CD4-positive, alpha-beta memory T cell (primary cell): ENCODE data around the gene KRTAP5-2. TPM values are rescaled to one million over a fixed set of nuclear protein-coding genes. Genes with fewer than 3 reads are reported as not detected.
"Not testable (repeated sequence)": the region's sequence is repeated elsewhere in the genome, so short reads cannot be mapped to it uniquely, and the experiment has no call there.

ENCODE experiments used
- CTCF ChIA-PET: fragments of 350-600 bp; sonication (Branson Sonifier 250); formaldehyde crosslinking; loops from one replicate; lab custom pipeline; 2021; ENCODE audit warnings: inconsistent platforms; ENCODE audit not compliant: partially characterized antibody; lab: Charles Lee
- POLR2A ChIA-PET: fragments of 350-600 bp; sonication (Branson Sonifier 250); formaldehyde crosslinking; loops from one replicate; lab custom pipeline; 2021; ENCODE audit not compliant: partially characterized antibody; lab: Charles Lee
- DNase-seq, 5 donors: peaks; one replicate each; pipeline versions ENCODE4 v3.0.0 to v3.0.0-alpha.2; 2020 to 2022; ENCODE audit warnings: mixed read lengths in 1 of 5
- H3K27ac ChIP-seq: one replicate; pipeline ENCODE4 v1.7.0; 2013; ENCODE audit warnings: low read depth, low read length
- H3K27me3 ChIP-seq: 2 replicates; pipeline ENCODE4 v1.7.0; 2013; ENCODE audit warnings: mild to moderate bottlenecking, low read length, moderate library complexity; ENCODE audit not compliant: insufficient read depth
- H3K36me3 ChIP-seq: 2 replicates; pipeline ENCODE4 v1.7.0; 2013; ENCODE audit warnings: mild to moderate bottlenecking, low read length, moderate library complexity; ENCODE audit not compliant: insufficient read depth
- H3K4me1 ChIP-seq: 2 replicates; pipeline ENCODE4 v1.7.0; 2013; ENCODE audit warnings: mild to moderate bottlenecking, low read length, moderate library complexity; ENCODE audit not compliant: insufficient read depth
- H3K4me3 ChIP-seq, 2 donors: one replicate each; pipeline ENCODE4 v1.7.0; 2013; ENCODE audit warnings: low read length in 2 of 2, mild to moderate bottlenecking in 1 of 2
- H3K9me3 ChIP-seq, 2 donors: one replicate each; pipeline ENCODE4 v1.7.0; 2013; ENCODE audit warnings: low read length in 2 of 2, control low read depth in 1 of 2; ENCODE audit not compliant: control insufficient read depth in 1 of 2
- H3K27ac Mint-ChIP-seq, 7 donors: one replicate each; pipeline ENCODE4 v1.8.0; 2020 to 2021; ENCODE audit warnings: mixed read lengths in 7 of 7, mild to moderate bottlenecking in 6 of 7, inconsistent platforms in 3 of 7, moderate library complexity in 3 of 7
- H3K27me3 Mint-ChIP-seq, 2 donors: one replicate each; pipeline ENCODE4 v1.8.0; 2020 to 2021; ENCODE audit warnings: mixed read lengths in 2 of 2
- H3K36me3 Mint-ChIP-seq, 2 donors: one replicate each; pipeline ENCODE4 v1.8.0; 2020 to 2021; ENCODE audit warnings: mixed read lengths in 2 of 2, inconsistent platforms in 1 of 2, mild to moderate bottlenecking in 1 of 2
- H3K4me1 Mint-ChIP-seq, 4 donors: one replicate each; pipeline ENCODE4 v1.8.0; 2020 to 2021; ENCODE audit warnings: mixed read lengths in 4 of 4, mild to moderate bottlenecking in 1 of 4
- H3K4me3 Mint-ChIP-seq, 8 donors: one replicate each; pipeline ENCODE4 v1.8.0; 2020 to 2021; ENCODE audit warnings: mixed read lengths in 8 of 8, mild to moderate bottlenecking in 7 of 8, moderate library complexity in 6 of 8, inconsistent platforms in 3 of 8
- H3K9me3 Mint-ChIP-seq, 8 donors: one replicate each; pipeline ENCODE4 v1.8.0; 2020 to 2021; ENCODE audit warnings: mixed read lengths in 8 of 8, mild to moderate bottlenecking in 5 of 8, inconsistent platforms in 3 of 8, moderate library complexity in 1 of 8
- intact Hi-C: fragments of 100-400 bp; cut with micrococcal nuclease; formaldehyde crosslinking; loops from one replicate; pipeline ENCODE4 v1.15.1; 2023
- polyA plus RNA-seq, 2 donors: library from polyadenylated mRNA; unstranded; fragments of 300-500 nt; fragmentation: Illumina TruSeq; gene quantifications; one replicate each; pipeline ENCODE4 v1.2.3, GENCODE V29; 2021
- total RNA-seq, 2 experiments: library from RNA; stranded (reverse); gene quantifications; one replicate each; pipeline ENCODE4 v1.2.3, GENCODE V29; 2021

The KRTAP5-2 gene
- total and polyA plus RNA-seq, 4 experiments from 2014 or later, result not detected

GRCh38 chr11:1601663-1602062, 3.6 kb upstream of the KRTAP5-2 start:
- H3K4me3 Mint-ChIP-seq, H3K9me3 Mint-ChIP-seq, H3K36me3 ChIP-seq, H3K27me3 ChIP-seq, H3K27ac Mint-ChIP-seq, H3K27ac ChIP-seq, H3K36me3 Mint-ChIP-seq, DNase-seq, H3K9me3 ChIP-seq, H3K4me3 ChIP-seq, POLR2A ChIA-PET, CTCF ChIA-PET, intact Hi-C loops: not testable (repeated sequence)
- Mint-ChIP-seq H3K4me1 (peaks cover 7 to 31% (median 10%) of the 10 kb centered on the region in 4 donors), H3K27me3 (peaks cover 11 to 14% of the 10 kb centered on the region in 2 donors)
- H3K4me1 ChIP-seq, result peaks cover 11% of the 10 kb centered on the region

- Mint-ChIP-seq H3K27ac (peak overlapping the region in 1 of 7 donors; percentile 1), H3K36me3 (no peaks in the 10 kb centered on the region), H3K9me3 (no peaks in the 10 kb centered on the region), H3K27me3 (peaks cover 11 to 16% of the 10 kb centered on the region in 2 donors), H3K4me1 (peaks cover 5 to 30% (median 9%) of the 10 kb centered on the region in 4 donors), H3K4me3 (no peak overlapping the region)
- no peak overlapping the region for H3K4me3 ChIP-seq
- POLR2A ChIA-PET, result no interaction called here
- no peak overlapping the region for H3K27ac ChIP-seq
- H3K4me1 ChIP-seq, result peaks cover 4% of the 10 kb centered on the region
- intact Hi-C loops, result no loop called here
- CTCF ChIA-PET, result no interaction called here
- no peaks in the 10 kb centered on the region for H3K9me3 ChIP-seq
- DNase-seq, result no peak
- no peaks in the 10 kb centered on the region for H3K36me3 ChIP-seq
- H3K27me3 ChIP-seq, result no peaks in the 10 kb centered on the region
Observed at GRCh38 chr11:1600626-1601025, 2.5 kb upstream of the KRTAP5-2 start.

GRCh38 chr11:1598816-1599215, 722 bp upstream of the KRTAP5-2 start:
- no peaks in the 10 kb centered on the region for H3K27me3 ChIP-seq
- Mint-ChIP-seq H3K27me3 (peaks cover 12 to 18% of the 10 kb centered on the region in 2 donors), H3K9me3 (no peaks in the 10 kb centered on the region), H3K36me3 (no peaks in the 10 kb centered on the region), H3K4me3 (peak overlapping the region in 4 of 8 donors; percentile 1 to 48 (median 15)), H3K4me1 (peaks cover 11 to 34% (median 13%) of the 10 kb centered on the region in 4 donors), H3K27ac (peak overlapping the region in 3 of 7 donors; percentile 8 to 65 (median 19))
- no peaks in the 10 kb centered on the region for H3K4me1 ChIP-seq
- peak in 3 of 5 donors; percentile 9 to 56 (median 36) for DNase-seq
- CTCF ChIA-PET, result interaction anchor here (0.6 to 6.4 kb wide), 2 partner anchors 9 to 30 kb away, joined by 3 to 53 read pairs; partner anchors contain the start of genes KRTAP5-3 and KRTAP5-5
- intact Hi-C loops, result no loop called here
- H3K36me3 ChIP-seq, result no peaks in the 10 kb centered on the region
- POLR2A ChIA-PET, result interaction anchor here (1.6 kb wide), 1 partner anchor 10 kb away, joined by 4 read pairs; no protein-coding TSS in a partner anchor
- no peaks in the 10 kb centered on the region for H3K9me3 ChIP-seq
- H3K4me3 ChIP-seq, result no peak overlapping the region
- no peak overlapping the region for H3K27ac ChIP-seq

- H3K9me3 ChIP-seq, H3K27ac ChIP-seq, intact Hi-C loops, H3K27me3 ChIP-seq, DNase-seq, H3K36me3 Mint-ChIP-seq, H3K36me3 ChIP-seq, H3K4me3 ChIP-seq, H3K4me1 ChIP-seq, H3K9me3 Mint-ChIP-seq: not testable (repeated sequence)
- Mint-ChIP-seq H3K27me3 (peaks cover 9 to 17% of the 10 kb centered on the region in 2 donors), H3K4me3 (peak overlapping the region in 2 of 8 donors; percentile 1 to 48), H3K27ac (peak overlapping the region in 3 of 7 donors; percentile 8 to 65 (median 19)), H3K4me1 (peaks cover 11 to 30% (median 13%) of the 10 kb centered on the region in 4 donors)
- CTCF ChIA-PET, result interaction anchor here (0.6 to 6.4 kb wide), 3 partner anchors 9 to 41 kb away, joined by 3 to 53 read pairs (median 3); partner anchors contain the start of genes KRTAP5-3 and KRTAP5-5
- POLR2A ChIA-PET, result interaction anchor here (1.6 kb wide), 1 partner anchor 9 kb away, joined by 4 read pairs; no protein-coding TSS in a partner anchor
Observed at GRCh38 chr11:1598406-1598805, 312 bp upstream of the KRTAP5-2 start.

- H3K9me3 Mint-ChIP-seq, result no peaks in the 10 kb centered on the region
- no peak overlapping the region for H3K4me3 ChIP-seq
- H3K36me3 Mint-ChIP-seq, result no peaks in the 10 kb centered on the region
- no peak overlapping the region for H3K27ac ChIP-seq
- no peaks in the 10 kb centered on the region for H3K36me3 ChIP-seq
- no peaks in the 10 kb centered on the region for H3K9me3 ChIP-seq
- intact Hi-C loops, result no loop called here
- ChIA-PET POLR2A (interaction anchor here (1.0 kb wide), 1 partner anchor 8 kb away, joined by 4 read pairs; no protein-coding TSS in a partner anchor), CTCF (interaction anchor here (0.9 to 6.4 kb wide), 4 partner anchors 11 to 42 kb away, joined by 3 to 53 read pairs (median 4); partner anchors contain the start of genes KRTAP5-3 and KRTAP5-5)
- DNase-seq, result no peak
- H3K27ac Mint-ChIP-seq, result no peak overlapping the region
- H3K27me3 Mint-ChIP-seq, result peaks cover 9 to 15% of the 10 kb centered on the region in 2 donors
- no peaks in the 10 kb centered on the region for H3K4me1 ChIP-seq
- no peaks in the 10 kb centered on the region for H3K27me3 ChIP-seq
- H3K4me1 Mint-ChIP-seq, result peaks cover 11 to 30% (median 13%) of the 10 kb centered on the region in 4 donors
- H3K4me3 Mint-ChIP-seq, result no peak overlapping the region
Observed at GRCh38 chr11:1597331-1597993, 632 bp downstream of the KRTAP5-2 start.

GRCh38 chr11:1596576-1597121, 1.4 kb downstream of the KRTAP5-2 start:
- ChIA-PET POLR2A (interaction anchor here (1.0 kb wide), 1 partner anchor 9 kb away, joined by 4 read pairs; no protein-coding TSS in a partner anchor), CTCF (interaction anchor here (0.7 to 6.4 kb wide), 6 partner anchors 9 to 41 kb away, joined by 3 to 53 read pairs (median 8); partner anchors contain the start of genes KRTAP5-3 and KRTAP5-5)
- H3K4me3 ChIP-seq, H3K4me1 ChIP-seq, H3K27me3 ChIP-seq, intact Hi-C loops, H3K9me3 ChIP-seq, H3K36me3 Mint-ChIP-seq, H3K9me3 Mint-ChIP-seq, H3K27ac ChIP-seq, DNase-seq, H3K36me3 ChIP-seq, H3K4me3 Mint-ChIP-seq: not testable (repeated sequence)
- H3K4me1 Mint-ChIP-seq, result peaks cover 11 to 30% (median 13%) of the 10 kb centered on the region in 4 donors
- H3K27me3 Mint-ChIP-seq, result peaks cover 8 to 14% of the 10 kb centered on the region in 2 donors
- H3K27ac Mint-ChIP-seq, result peak overlapping the region in 1 of 7 donors; percentile 18
